Adrenal gland (tissue), 12 donors: ENCODE data around the gene ENGASE. TPM values are rescaled to one million over a fixed set of nuclear protein-coding genes. Genes with fewer than 3 reads are reported as not detected.

Source experiments
- DNase-seq, 7 donors: peaks; one replicate each; pipeline ENCODE4 v3.0.0-alpha.2; 2019 to 2020
- H3K27ac ChIP-seq, 5 donors: fragments of 200-600 bp; sonication (generic) in 4 of 5; 1 replicate in 3 of 5; 2 replicates in 2 of 5; pipeline versions ENCODE4 v1.5.1 to v1.8.0; 2016 to 2020; ENCODE audit warnings: mild to moderate bottlenecking in 1 of 5
- H3K27me3 ChIP-seq: fragments of 200-600 bp; 2 replicates; pipeline ENCODE4 v1.8.0; 2021
- H3K36me3 ChIP-seq, 2 donors: fragments of 200-600 bp; replicated peaks in 1 of 2; 1 replicate in 1 of 2; 2 replicates in 1 of 2; pipeline versions ENCODE4 v1.5.1 to v1.8.0; 2018 to 2022
- H3K4me1 ChIP-seq, 2 donors: fragments of 200-600 bp; replicated peaks in 1 of 2; 1 replicate in 1 of 2; 2 replicates in 1 of 2; pipeline versions ENCODE4 v1.5.1 to v1.8.0; 2018 to 2021
- H3K4me3 ChIP-seq, 4 donors: fragments of 200-600 bp; sonication (generic) in 3 of 4; one replicate each; pipeline ENCODE4 v1.5.1; 2016 to 2018
- H3K9me3 ChIP-seq, 3 donors: fragments of 200-600 bp; sonication (generic) in 1 of 3; replicated peaks in 1 of 3; 1 replicate in 2 of 3; 2 replicates in 1 of 3; pipeline versions ENCODE4 v1.5.1 to v1.8.0; 2016 to 2021
- CTCF ChIP-seq, 6 experiments: fragments of 450-650 bp in 4 of 6; fragments of 200-600 bp in 2 of 6; sonication (generic) in 1 of 6; IDR thresholded peaks; 1 replicate in 5 of 6; 2 replicates in 1 of 6; pipeline versions ENCODE4 v1.5.1 to v1.8.0; 2016 to 2021; ENCODE audit warnings: antibody characterized with exemption in 6 of 6, mild to moderate bottlenecking in 2 of 6, moderate library complexity in 1 of 6
- POLR2A ChIP-seq, 2 donors: fragments of 450-650 bp; IDR thresholded peaks; one replicate each; pipeline ENCODE4 v1.6.1; 2017; ENCODE audit warnings: antibody characterized with exemption in 2 of 2, mild to moderate bottlenecking in 2 of 2, moderate library complexity in 1 of 2
- WGBS, 4 donors: extraction: QIAGEN DNeasy Blood & Tissue Kit in 2 of 4; methylation state at CpG; one replicate each; pipeline versions ENCODE4 v1.1.5 to v1.1.7; 2013 to 2017; 5-methylcytosine and 5-hydroxymethylcytosine counted together
- intact Hi-C, 2 donors: fragments of 100-400 bp; cut with DNase I; formaldehyde crosslinking; loops; one replicate each; pipeline versions ENCODE4 v1.14.1 to v1.15.0; 2022 to 2023
- polyA plus RNA-seq, 3 donors: library from polyadenylated mRNA; stranded (reverse); fragments of 200-250 nt in 2 of 3; fragments of 350-450 nt in 1 of 3; fragmentation: Illumina TruSeq in 1 of 3; extraction: RNeasy Lipid Tissue Mini Kit (QIAGEN cat#74804) in 1 of 3; gene quantifications; one replicate each; pipeline ENCODE4 v1.2.3, GENCODE V29; 2013 to 2014
- total RNA-seq, 9 donors: library from RNA; depleted of rRNA in 4 of 9; stranded (reverse); fragments of >200 nt in 4 of 9; fragments of 120-200 nt in 1 of 9; fragmentation: NEBNext Ultra II Directional in 1 of 9; extraction: Animal tissue kit (Norgen Biotek cat#: 25700) in 1 of 9; gene quantifications; one replicate each; pipeline versions ENCODE4 v1.1.0 to v1.2.4, GENCODE V29; 2013 to 2023
- donor health status: healthy with polysubstance abuse.
- donor health status: Bipolar disorder and iron deficiency.
- donor health status: DM: yes; HTN: yes; CAD: no.
- donor health status: DM: no; HTN: no; CAD: no.
- donor health status: DM: no; HTN: no; CAD: no.
- donor health status: DM: yes; HTN: yes; CAD: no.

Gene ENGASE
- total and polyA plus RNA-seq, 12 donors: 4.4 to 155 (median 31.1) TPM

- TF ChIP-seq CTCF (IDR thresholded peaks at IDR 0.05): no peak
- no peak for TF ChIP-seq POLR2A (IDR thresholded peaks at IDR 0.05)
- DNase-seq: peak in 1 of 7 donors; percentile 53
- WGBS, 4 donors: 91 to 96% (median 93%) methylated on average over 13 to 28 of the region's 28 CpGs
- Histone ChIP-seq H3K27ac (no peak overlapping the region), H3K36me3 (peaks cover 0 to 40% of the 10 kb centered on the region in 2 donors), H3K9me3 (no peaks in the 10 kb centered on the region), H3K4me3 (no peak overlapping the region), H3K27me3 (no peaks in the 10 kb centered on the region), H3K4me1 (no peaks in the 10 kb centered on the region)
- intact Hi-C loops: loop anchor here in 1 of 2 donors (5.0 kb wide), 1 partner anchor 306 kb away; no protein-coding TSS in a partner anchor
Observed at GRCh38 chr17:79085921-79086551, 11.4 kb downstream of the ENGASE start.

GRCh38 chr17:79086609-79087427, 12.2 kb downstream of the ENGASE start:
- no peak for DNase-seq
- intact Hi-C loops: loop anchor here in 1 of 2 donors (5.0 kb wide), 1 partner anchor 305 kb away; no protein-coding TSS in a partner anchor
- Histone ChIP-seq H3K4me3 (no peak overlapping the region), H3K27me3 (peaks cover 6% of the 10 kb centered on the region), H3K27ac (no peak overlapping the region), H3K9me3 (no peaks in the 10 kb centered on the region), H3K36me3 (peaks cover 0 to 37% of the 10 kb centered on the region in 2 donors), H3K4me1 (no peaks in the 10 kb centered on the region)
- WGBS, 4 donors: 76 to 81% (median 78%) methylated on average over 18 to 33 of the region's 33 CpGs
- no peak for TF ChIP-seq POLR2A (IDR thresholded peaks at IDR 0.05)
- TF ChIP-seq CTCF (IDR thresholded peaks at IDR 0.05): no peak

GRCh38 chr17:79087428-79088143, 13.0 kb downstream of the ENGASE start:
- intact Hi-C loops: loop anchor here in 1 of 2 donors (5.0 kb wide), 1 partner anchor 305 kb away; no protein-coding TSS in a partner anchor
- Histone ChIP-seq H3K36me3 (peaks cover 0 to 37% of the 10 kb centered on the region in 2 donors), H3K4me1 (no peaks in the 10 kb centered on the region), H3K27me3 (peaks cover 12% of the 10 kb centered on the region), H3K4me3 (no peak overlapping the region), H3K9me3 (no peaks in the 10 kb centered on the region), H3K27ac (no peak overlapping the region)
- DNase-seq: peak; percentile 61 to 89 (median 75)
- TF ChIP-seq POLR2A (IDR thresholded peaks at IDR 0.05): no peak
- TF ChIP-seq CTCF (IDR thresholded peaks at IDR 0.05): peak; percentile 79 to 92 (median 90)
- WGBS, 4 donors: 33 to 47% (median 40%) methylated on average over 7 to 12 of the region's 12 CpGs
